Astrocyte (in vitro differentiated cells and primary cell): ENCODE data around the gene HOXA1. TPM values are rescaled to one million over a fixed set of nuclear protein-coding genes. Genes with fewer than 3 reads are reported as not detected.
A peak's percentile ranks its signal among the peaks of the same experiment; 100 is the strongest.

ENCODE experiments used
- DNase-seq: peaks from one replicate; pipeline ENCODE4 v3.0.0-alpha.2; 2010; ENCODE audit warnings: low read depth
- FAIRE-seq: peaks from 2 replicates; lab custom pipeline; 2011; peaks lifted over from hg19 to GRCh38; lab: Jason Lieb, UNC
- H2AFZ ChIP-seq: 2 replicates; pipeline ENCODE4 v1.6.0; 2012; ENCODE audit warnings: low read depth, low read length, inconsistent platforms
- H3K27ac ChIP-seq: 2 replicates; pipeline ENCODE4 v1.5.1; 2011; ENCODE audit warnings: low read depth, low read length, inconsistent platforms
- H3K27me3 ChIP-seq: 2 replicates; pipeline ENCODE4 v1.6.0; 2011; ENCODE audit warnings: low read length, inconsistent platforms; ENCODE audit not compliant: insufficient read depth
- H3K36me3 ChIP-seq: 2 replicates; pipeline ENCODE4 v1.5.1; 2011; ENCODE audit warnings: low read length, inconsistent platforms; ENCODE audit not compliant: insufficient read depth
- H3K4me1 ChIP-seq: 2 replicates; pipeline ENCODE4 v1.5.1; 2011; ENCODE audit warnings: low read length, inconsistent platforms; ENCODE audit not compliant: insufficient read depth
- H3K4me2 ChIP-seq: 2 replicates; pipeline ENCODE4 v1.6.0; 2012; ENCODE audit warnings: low read length, inconsistent platforms
- H3K4me3 ChIP-seq: 2 replicates; pipeline ENCODE4 v1.5.1; 2011; ENCODE audit warnings: low read depth, mild to moderate bottlenecking, low read length, inconsistent platforms; ENCODE audit not compliant: insufficient read depth
- H3K79me2 ChIP-seq: 2 replicates; pipeline ENCODE4 v1.6.0; 2012; ENCODE audit warnings: mild to moderate bottlenecking, low read length, inconsistent platforms; ENCODE audit not compliant: insufficient read depth
- H3K9ac ChIP-seq: 2 replicates; pipeline ENCODE4 v1.6.0; 2012; ENCODE audit warnings: mild to moderate bottlenecking, low read length, inconsistent platforms
- H3K9me3 ChIP-seq: 2 replicates; pipeline ENCODE4 v1.5.1; 2012; ENCODE audit warnings: low read depth, mild to moderate bottlenecking, low read length, inconsistent platforms; ENCODE audit not compliant: insufficient read depth
- H4K20me1 ChIP-seq: 2 replicates; pipeline ENCODE4 v1.6.0; 2012; ENCODE audit warnings: low read length, inconsistent platforms; ENCODE audit not compliant: insufficient read depth
- H3K27ac Mint-ChIP-seq: one replicate; pipeline ENCODE4 v1.8.0; 2021; ENCODE audit warnings: mild to moderate bottlenecking, mixed read lengths; ENCODE audit not compliant: unreplicated experiment
- H3K27me3 Mint-ChIP-seq: one replicate; pipeline ENCODE4 v1.8.0; 2021; ENCODE audit warnings: low read depth, mixed read lengths; ENCODE audit not compliant: unreplicated experiment
- H3K36me3 Mint-ChIP-seq: one replicate; pipeline ENCODE4 v1.8.0; 2021; ENCODE audit warnings: low read depth, mixed read lengths; ENCODE audit not compliant: unreplicated experiment
- H3K4me1 Mint-ChIP-seq: one replicate; pipeline ENCODE4 v1.8.0; 2021; ENCODE audit warnings: low read depth, mixed read lengths; ENCODE audit not compliant: unreplicated experiment
- H3K4me3 Mint-ChIP-seq: one replicate; pipeline ENCODE4 v1.8.0; 2021; ENCODE audit warnings: mild to moderate bottlenecking, moderate library complexity, mixed read lengths; ENCODE audit not compliant: unreplicated experiment
- H3K9me3 Mint-ChIP-seq: one replicate; pipeline ENCODE4 v1.8.0; 2021; ENCODE audit warnings: mild to moderate bottlenecking, mixed read lengths; ENCODE audit not compliant: unreplicated experiment
- EZH2 ChIP-seq: IDR thresholded peaks from 2 replicates; pipeline ENCODE4 v1.6.1; 2012; ENCODE audit warnings: mild to moderate bottlenecking, low read length, inconsistent platforms; ENCODE audit not compliant: insufficient read depth
- total RNA-seq: library from RNA; stranded (reverse); gene quantifications from 2 replicates; pipeline ENCODE4 v1.2.1, GENCODE V29; 2021
- TF ChIP-seq, protein P1 (sequence below): IDR thresholded peaks from 2 replicates; pipeline ENCODE4 v1.5.1; 2011; ENCODE audit warnings: low read depth, mild to moderate bottlenecking, inconsistent platforms, low read length, moderate library complexity; ENCODE audit not compliant: insufficient read depth

Gene HOXA1
- total RNA-seq, 1 donor from 2014 or later = 0.23 TPM

DNA sequence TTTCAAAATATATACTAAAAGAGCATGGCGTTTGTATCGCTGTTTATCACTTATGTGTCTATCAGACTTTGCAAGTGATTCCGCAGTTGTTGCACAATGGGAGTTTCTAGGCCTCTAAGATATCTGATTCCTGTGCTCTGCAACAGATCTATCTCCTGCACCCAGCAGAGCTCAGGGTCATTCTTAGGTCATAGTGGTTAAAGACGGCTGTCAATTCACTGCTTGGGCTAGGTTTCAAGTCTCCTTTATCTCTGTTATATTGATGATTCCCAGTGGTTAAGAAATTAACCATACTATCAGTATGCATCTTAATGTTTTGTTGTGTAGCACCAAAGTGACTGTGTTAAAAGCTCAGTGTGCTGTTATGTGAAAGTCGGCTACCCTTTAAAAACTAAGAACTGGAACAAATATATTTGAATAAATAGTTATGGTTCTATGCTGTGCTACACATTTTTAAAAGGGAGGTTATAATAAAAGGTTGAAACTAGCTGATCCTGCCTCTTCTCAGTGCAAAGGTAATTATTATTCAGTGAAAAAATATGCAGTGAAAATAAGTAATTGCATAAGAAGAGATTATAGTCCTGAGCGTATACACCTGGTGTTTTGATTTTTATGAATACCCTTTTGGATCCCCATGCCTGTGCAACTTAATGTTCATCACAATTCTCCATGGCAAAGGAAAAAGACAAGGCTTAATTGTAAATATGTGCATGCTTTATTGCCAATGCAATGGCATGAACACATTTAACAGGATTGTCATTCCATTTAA is 24.0 kb downstream of the HOXA1 start:
- H2AFZ ChIP-seq = no peak overlapping the region
- no peaks in the 10 kb centered on the region for H3K27me3 ChIP-seq
- Mint-ChIP-seq H3K36me3 (no peaks in the 10 kb centered on the region), H3K4me3 (no peak overlapping the region), H3K27ac (no peak overlapping the region), H3K4me1 (no peaks in the 10 kb centered on the region), H3K27me3 (peaks cover 13% of the 10 kb centered on the region), H3K9me3 (no peaks in the 10 kb centered on the region)
- no peaks in the 10 kb centered on the region for H4K20me1 ChIP-seq
- H3K36me3 ChIP-seq = no peaks in the 10 kb centered on the region
- no peaks in the 10 kb centered on the region for H3K9me3 ChIP-seq
- H3K79me2 ChIP-seq = no peaks in the 10 kb centered on the region
- TF ChIP-seq, protein P1, sequence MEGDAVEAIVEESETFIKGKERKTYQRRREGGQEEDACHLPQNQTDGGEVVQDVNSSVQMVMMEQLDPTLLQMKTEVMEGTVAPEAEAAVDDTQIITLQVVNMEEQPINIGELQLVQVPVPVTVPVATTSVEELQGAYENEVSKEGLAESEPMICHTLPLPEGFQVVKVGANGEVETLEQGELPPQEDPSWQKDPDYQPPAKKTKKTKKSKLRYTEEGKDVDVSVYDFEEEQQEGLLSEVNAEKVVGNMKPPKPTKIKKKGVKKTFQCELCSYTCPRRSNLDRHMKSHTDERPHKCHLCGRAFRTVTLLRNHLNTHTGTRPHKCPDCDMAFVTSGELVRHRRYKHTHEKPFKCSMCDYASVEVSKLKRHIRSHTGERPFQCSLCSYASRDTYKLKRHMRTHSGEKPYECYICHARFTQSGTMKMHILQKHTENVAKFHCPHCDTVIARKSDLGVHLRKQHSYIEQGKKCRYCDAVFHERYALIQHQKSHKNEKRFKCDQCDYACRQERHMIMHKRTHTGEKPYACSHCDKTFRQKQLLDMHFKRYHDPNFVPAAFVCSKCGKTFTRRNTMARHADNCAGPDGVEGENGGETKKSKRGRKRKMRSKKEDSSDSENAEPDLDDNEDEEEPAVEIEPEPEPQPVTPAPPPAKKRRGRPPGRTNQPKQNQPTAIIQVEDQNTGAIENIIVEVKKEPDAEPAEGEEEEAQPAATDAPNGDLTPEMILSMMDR = no peak
- TF ChIP-seq EZH2 = no peak
- H3K4me1 ChIP-seq = no peaks in the 10 kb centered on the region
- FAIRE-seq = no peak
- H3K4me2 ChIP-seq = no peak overlapping the region
- H3K4me3 ChIP-seq = no peak overlapping the region
- no peak overlapping the region for H3K9ac ChIP-seq
- DNase-seq = no peak
- no peak overlapping the region for H3K27ac ChIP-seq

DNA sequence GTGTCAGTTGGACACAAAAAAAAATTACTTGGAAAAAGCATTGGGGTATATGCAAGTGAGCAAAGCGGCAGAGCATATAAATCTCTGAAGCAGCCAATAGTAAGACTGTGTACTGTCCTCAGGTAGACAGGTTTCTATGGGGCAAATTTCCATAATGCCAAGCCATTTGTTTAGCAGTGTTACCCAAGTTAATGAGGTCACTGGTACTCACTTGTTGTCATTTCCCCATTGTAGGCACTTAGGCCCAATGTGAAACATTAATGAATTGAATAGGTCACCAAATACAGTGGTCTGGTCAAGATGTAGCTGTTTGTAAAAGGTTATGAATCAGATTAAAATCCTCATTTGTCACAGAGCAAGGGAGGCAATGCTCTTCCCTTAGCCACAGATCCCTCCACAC is 27.5 kb downstream of the HOXA1 start:
- no peaks in the 10 kb centered on the region for H3K27me3 ChIP-seq
- H3K4me1 ChIP-seq = peaks cover 4% of the 10 kb centered on the region
- FAIRE-seq (no peak), DNase-seq (no peak)
- no peak overlapping the region for H2AFZ ChIP-seq
- H3K4me2 ChIP-seq = no peak overlapping the region
- no peak for TF ChIP-seq EZH2
- TF ChIP-seq, protein P1 = no peak
- no peaks in the 10 kb centered on the region for H4K20me1 ChIP-seq
- Mint-ChIP-seq H3K9me3 (no peaks in the 10 kb centered on the region), H3K27ac (no peak overlapping the region), H3K27me3 (peaks cover 14% of the 10 kb centered on the region), H3K4me3 (no peak overlapping the region), H3K4me1 (no peaks in the 10 kb centered on the region), H3K36me3 (no peaks in the 10 kb centered on the region)
- H3K79me2 ChIP-seq = no peaks in the 10 kb centered on the region
- no peak overlapping the region for H3K4me3 ChIP-seq
- H3K27ac ChIP-seq = no peak overlapping the region
- H3K36me3 ChIP-seq = no peaks in the 10 kb centered on the region
- H3K9me3 ChIP-seq = no peaks in the 10 kb centered on the region
- no peak overlapping the region for H3K9ac ChIP-seq

DNA sequence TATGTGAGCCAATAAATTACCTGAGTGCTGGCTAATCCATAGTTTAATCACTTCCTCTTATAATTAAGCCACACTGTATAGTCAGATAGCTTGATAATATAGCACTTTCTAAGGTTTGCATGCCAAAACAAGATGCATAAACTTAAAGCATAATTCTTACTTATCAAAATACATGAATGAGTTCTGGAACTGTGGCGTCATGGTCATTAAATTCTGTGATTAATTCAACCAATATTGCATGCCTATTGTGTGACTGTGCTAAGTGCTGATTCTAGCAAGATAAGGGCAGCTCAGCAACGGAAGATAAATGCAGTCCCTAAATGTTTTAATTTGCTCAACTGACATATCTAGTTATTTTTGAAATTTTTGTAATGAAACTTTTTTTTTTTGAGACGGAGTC is 29.7 kb downstream of the HOXA1 start:
- H2AFZ ChIP-seq = no peak overlapping the region
- H3K4me1 ChIP-seq = peaks cover 4% of the 10 kb centered on the region
- no peaks in the 10 kb centered on the region for H3K9me3 ChIP-seq
- Mint-ChIP-seq H3K27ac (no peak overlapping the region), H3K4me3 (no peak overlapping the region), H3K27me3 (peaks cover 14% of the 10 kb centered on the region), H3K9me3 (no peaks in the 10 kb centered on the region), H3K36me3 (no peaks in the 10 kb centered on the region), H3K4me1 (no peaks in the 10 kb centered on the region)
- no peak overlapping the region for H3K4me2 ChIP-seq
- H3K27ac ChIP-seq = no peak overlapping the region
- H4K20me1 ChIP-seq = no peaks in the 10 kb centered on the region
- no peak overlapping the region for H3K9ac ChIP-seq
- H3K27me3 ChIP-seq = no peaks in the 10 kb centered on the region
- peak; percentile 88 for DNase-seq
- no peak for FAIRE-seq
- H3K79me2 ChIP-seq = no peaks in the 10 kb centered on the region
- TF ChIP-seq EZH2 = no peak
- TF ChIP-seq, protein P1 = no peak
- H3K4me3 ChIP-seq = no peak overlapping the region
- H3K36me3 ChIP-seq = no peaks in the 10 kb centered on the region
